H1 (cell line): ENCODE data around the gene CARD16. TPM values are rescaled to one million over a fixed set of nuclear protein-coding genes. Genes with fewer than 3 reads are reported as not detected.

Experiments used
- CTCF ChIA-PET: fragments of 300-600 bp; sonication (Branson Sonifier 250); formaldehyde crosslinking; loops from one replicate; lab custom pipeline; 2021; ENCODE audit not compliant: partially characterized antibody; lab: Charles Lee
- POLR2A ChIA-PET: fragments of 300-600 bp; sonication (Branson Sonifier 250); formaldehyde crosslinking; loops from one replicate; lab custom pipeline; 2021; ENCODE audit warnings: inconsistent platforms; ENCODE audit not compliant: partially characterized antibody; lab: Charles Lee
- DNase-seq, 2 experiments: peaks; one replicate each; pipeline versions ENCODE4 v3.0.0 to v3.0.0-alpha.2; 2010 to 2022; ENCODE audit warnings: low spot score in 2 of 2, low read depth in 1 of 2, mixed read lengths in 1 of 2
- FAIRE-seq: peaks from 2 replicates; lab custom pipeline; 2011; peaks lifted over from hg19 to GRCh38; lab: Jason Lieb, UNC
- H2AFZ ChIP-seq: 2 replicates; pipeline ENCODE4 v1.8.1; 2012; ENCODE audit warnings: low read length, inconsistent platforms
- H2AK5ac ChIP-seq: 2 replicates; pipeline ENCODE4 v1.6.1; 2013; ENCODE audit warnings: low read depth, low read length
- H2BK120ac ChIP-seq: replicated peaks from 2 replicates; pipeline ENCODE3; 2013; ENCODE audit warnings: low read depth, low read length, inconsistent platforms
- H2BK12ac ChIP-seq: 2 replicates; pipeline ENCODE4 v1.6.1; 2013; ENCODE audit warnings: low read depth, low read length
- H2BK15ac ChIP-seq: 2 replicates; pipeline ENCODE4 v1.6.1; 2013; ENCODE audit warnings: low read length
- H2BK20ac ChIP-seq: 2 replicates; pipeline ENCODE4 v1.6.1; 2013; ENCODE audit warnings: low read length
- H2BK5ac ChIP-seq: 2 replicates; pipeline ENCODE4 v1.6.1; 2013; ENCODE audit warnings: low read depth, low read length
- H3K14ac ChIP-seq: 2 replicates; pipeline ENCODE4 v1.6.1; 2013; ENCODE audit warnings: inconsistent platforms; ENCODE audit not compliant: insufficient read length
- H3K18ac ChIP-seq: 2 replicates; pipeline ENCODE4 v1.6.1; 2013; ENCODE audit warnings: low read length; ENCODE audit errors: extremely low read depth
- H3K23ac ChIP-seq: 2 replicates; pipeline ENCODE4 v1.6.1; 2013; ENCODE audit warnings: inconsistent platforms; ENCODE audit not compliant: insufficient read length
- H3K23me2 ChIP-seq: 2 replicates; pipeline ENCODE4 v1.6.1; 2013; ENCODE audit warnings: low read depth, low read length
- H3K27ac ChIP-seq: 2 replicates; pipeline ENCODE4 v1.6.1; 2011; ENCODE audit warnings: low read depth, low read length, inconsistent platforms
- H3K27me3 ChIP-seq, 4 experiments: replicated peaks in 1 of 4; 1 replicate in 1 of 4; 2 replicates in 3 of 4; pipeline versions ENCODE4 v1.6.1 to v1.8.1; 2011 to 2013; ENCODE audit warnings: low read length in 3 of 4, mild to moderate bottlenecking in 3 of 4, inconsistent platforms in 2 of 4, mixed read lengths in 2 of 4, moderate library complexity in 1 of 4; ENCODE audit not compliant: control insufficient read depth in 3 of 4, insufficient read depth in 3 of 4; ENCODE audit errors: extremely low read depth in 1 of 4
- H3K36me3 ChIP-seq, 4 experiments: 2 replicates each; pipeline versions ENCODE4 v1.6.1 to v1.8.1; 2011 to 2013; ENCODE audit warnings: mild to moderate bottlenecking in 4 of 4, low read length in 3 of 4, moderate library complexity in 2 of 4, control low read depth in 1 of 4, inconsistent platforms in 1 of 4; ENCODE audit not compliant: insufficient read depth in 4 of 4, control insufficient read depth in 2 of 4
- H3K4ac ChIP-seq: replicated peaks from 2 replicates; pipeline ENCODE3; 2013; ENCODE audit warnings: low read length, low read depth, mixed read lengths, inconsistent platforms; ENCODE audit not compliant: insufficient read length
- H3K4me1 ChIP-seq, 4 experiments: replicated peaks in 1 of 4; 1 replicate in 1 of 4; 2 replicates in 3 of 4; pipeline versions ENCODE4 v1.6.1 to v1.8.1; 2011 to 2013; ENCODE audit warnings: low read length in 3 of 4, inconsistent platforms in 2 of 4, mixed read lengths in 1 of 4; ENCODE audit not compliant: insufficient read depth in 4 of 4, control insufficient read depth in 3 of 4
- H3K4me2 ChIP-seq, 2 experiments: 2 replicates each; pipeline versions ENCODE4 v1.6.1 to v1.8.1; 2011 to 2013; ENCODE audit warnings: low read depth in 2 of 2, low read length in 2 of 2, control low read depth in 1 of 2, inconsistent platforms in 1 of 2, mild to moderate bottlenecking in 1 of 2; ENCODE audit not compliant: insufficient read depth in 1 of 2
- H3K4me3 ChIP-seq, 4 experiments: fragments of 200-600, 300-600 bp in 1 of 4; sonication (generic), shearing (Covaris generic), sonication (Bioruptor Twin) in 1 of 4; 2 replicates each; pipeline versions ENCODE4 v1.5.1 to v1.8.1; 2011 to 2016; ENCODE audit warnings: low read length in 4 of 4, low read depth in 3 of 4, control low read depth in 2 of 4, inconsistent platforms in 2 of 4, mild to moderate bottlenecking in 2 of 4, mixed read lengths in 1 of 4, moderate library complexity in 1 of 4; ENCODE audit not compliant: insufficient read depth in 2 of 4; ENCODE audit errors: extremely low read depth in 1 of 4
- H3K56ac ChIP-seq: replicated peaks from 2 replicates; pipeline ENCODE3; 2013; ENCODE audit warnings: low read depth, mild to moderate bottlenecking, mixed read lengths, low read length, inconsistent platforms; ENCODE audit not compliant: insufficient read length
- H3K79me1 ChIP-seq: 2 replicates; pipeline ENCODE4 v1.6.1; 2013; ENCODE audit warnings: low read depth, low read length, control low read depth
- H3K79me2 ChIP-seq, 2 experiments: 2 replicates each; pipeline versions ENCODE4 v1.6.1 to v1.8.1; 2012 to 2013; ENCODE audit warnings: low read length in 2 of 2, mild to moderate bottlenecking in 2 of 2, inconsistent platforms in 1 of 2; ENCODE audit not compliant: insufficient read depth in 2 of 2, control insufficient read depth in 1 of 2
- H3K9ac ChIP-seq, 4 experiments: replicated peaks in 1 of 4; 1 replicate in 1 of 4; 2 replicates in 3 of 4; pipeline versions ENCODE4 v1.6.1 to v1.8.1; 2011 to 2013; ENCODE audit warnings: low read depth in 3 of 4, low read length in 3 of 4, control low read depth in 2 of 4, mild to moderate bottlenecking in 2 of 4, moderate library complexity in 2 of 4, inconsistent platforms in 1 of 4; ENCODE audit errors: extremely low read depth in 1 of 4
- H3K9me3 ChIP-seq, 2 experiments: 2 replicates each; pipeline versions ENCODE4 v1.6.1 to v1.8.1; 2012 to 2013; ENCODE audit warnings: mild to moderate bottlenecking in 2 of 2, moderate library complexity in 2 of 2, control low read depth in 1 of 2, inconsistent platforms in 1 of 2, low read depth in 1 of 2, low read length in 1 of 2, mixed read lengths in 1 of 2; ENCODE audit not compliant: insufficient read depth in 2 of 2
- H4K20me1 ChIP-seq, 2 experiments: replicated peaks in 1 of 2; 2 replicates each; pipeline versions ENCODE3 to v1.8.1; 2011 to 2013; ENCODE audit warnings: inconsistent platforms in 2 of 2, low read length in 2 of 2, mild to moderate bottlenecking in 1 of 2; ENCODE audit not compliant: insufficient read depth in 2 of 2, control insufficient read depth in 1 of 2
- H4K5ac ChIP-seq: 2 replicates; pipeline ENCODE4 v1.6.1; 2013; ENCODE audit warnings: low read length, low read depth, mixed read lengths, inconsistent platforms; ENCODE audit not compliant: insufficient read length
- H4K8ac ChIP-seq: 2 replicates; pipeline ENCODE4 v1.8.0; 2013; ENCODE audit warnings: mild to moderate bottlenecking, moderate library complexity, low read length, inconsistent platforms; ENCODE audit not compliant: insufficient read depth; ENCODE audit errors: extremely low read depth
- H4K91ac ChIP-seq: replicated peaks from 2 replicates; pipeline ENCODE3; 2013; ENCODE audit warnings: low read length, mixed read lengths, inconsistent platforms; ENCODE audit not compliant: insufficient read length
- CBX5 ChIP-seq: fragments of 300-800, 300-1000 bp; sonication (generic); IDR thresholded peaks from 2 replicates; pipeline ENCODE4 v1.7.1; 2016; ENCODE audit warnings: antibody characterized with exemption, low read length, low read depth
- FOSL1 ChIP-seq: IDR thresholded peaks from 2 replicates; pipeline ENCODE4 v1.6.1; 2011; ENCODE audit warnings: mild to moderate bottlenecking, low read depth, low read length, moderate library complexity; ENCODE audit not compliant: insufficient read depth
- JUND ChIP-seq: IDR thresholded peaks from 2 replicates; pipeline ENCODE4 v1.6.1; 2011; ENCODE audit warnings: mild to moderate bottlenecking, improper control_type of control experiment, low read length
- MAFK ChIP-seq: IDR thresholded peaks from 2 replicates; pipeline ENCODE4 v1.6.1; 2012; ENCODE audit warnings: low read depth, mild to moderate bottlenecking, improper control_type of control experiment, low read length
- NANOG ChIP-seq: IDR thresholded peaks from 2 replicates; pipeline ENCODE4 v1.6.1; 2011; ENCODE audit warnings: low read length, low read depth, mild to moderate bottlenecking, inconsistent platforms; ENCODE audit not compliant: insufficient read depth, poor library complexity, severe bottlenecking
- SP1 ChIP-seq: IDR thresholded peaks from 2 replicates; pipeline ENCODE4 v1.6.1; 2011; ENCODE audit warnings: low read depth, low read length
- ZNF274 ChIP-seq: IDR thresholded peaks from 2 replicates; pipeline ENCODE4 v1.7.0; 2012; ENCODE audit warnings: low read length, borderline replicate concordance; ENCODE audit errors: extremely low read depth
- WGBS, 2 experiments: shearing (Covaris generic) in 1 of 2; methylation state at CpG; one replicate each; pipeline versions ENCODE4 v1.1.6 to v1.1.7; 2013 to 2015; ENCODE audit warnings: low lambda C conversion rate in 2 of 2, mixed read lengths in 2 of 2, inconsistent platforms in 1 of 2, low coverage in 1 of 2, missing lambda C conversion rate in 1 of 2; ENCODE audit not compliant: insufficient replicate concordance in 2 of 2, insufficient coverage in 1 of 2, insufficient read length in 1 of 2; ENCODE audit errors: extremely low coverage in 1 of 2, missing lambda C conversion rate in 1 of 2; 5-methylcytosine and 5-hydroxymethylcytosine counted together
- polyA plus RNA-seq, 7 experiments: library from polyadenylated mRNA; depleted of rRNA in 3 of 7; stranded (reverse) in 5 of 7; unstranded in 2 of 7; fragments of >200 nt in 5 of 7; fragments of 200-250 nt in 2 of 7; gene quantifications; 1 replicate in 5 of 7; 2 replicates in 1 of 7; 4 replicates in 1 of 7; pipeline versions ENCODE4 v1.2.1 to v1.2.3, GENCODE V29; 2011 to 2013; ENCODE audit warnings: missing spikeins in 2 of 7, mixed read lengths in 2 of 7
- total RNA-seq: library from RNA; stranded (reverse); fragmentation: NEBNext Ultra II Directional; extraction: Animal tissue kit (Norgen Biotek cat#: 25700); gene quantifications from 2 replicates; pipeline ENCODE4 v1.2.1, GENCODE V29; 2021

The CARD16 gene
- total and polyA plus RNA-seq, 2 of the 8 experiments (the other 6 are each of a cell fraction or from before 2014, with no cell fraction given), result not detected

GRCh38 chr11:105049481-105049880 is 4.3 kb upstream of the CARD16 start:
- no peak overlapping the region for H3K4me3 ChIP-seq
- H3K36me3 ChIP-seq, result no peaks in the 10 kb centered on the region
- ChIA-PET CTCF (no interaction called here), POLR2A (no interaction called here)
- no peak overlapping the region for H3K56ac ChIP-seq
- no peak overlapping the region for H2AFZ ChIP-seq
- H3K9me3 ChIP-seq, result no peaks in the 10 kb centered on the region; a peak in 1 of 4 replicates
- 100% methylated on average over 1 of the region's 1 CpG; no CpG with 5 or more reads in 1 of the 2 experiments for WGBS, 2 experiments
- no peak overlapping the region for H3K9ac ChIP-seq
- H2AK5ac ChIP-seq, result no peak overlapping the region
- no peak for TF ChIP-seq MAFK
- TF ChIP-seq ZNF274, result no peak
- TF ChIP-seq SP1, result no peak
- TF ChIP-seq CBX5, result no peak
- no peak for TF ChIP-seq JUND
- TF ChIP-seq FOSL1, result no peak
- TF ChIP-seq NANOG, result no peak
- H4K8ac ChIP-seq, result no peak overlapping the region
- DNase-seq (no peak), FAIRE-seq (no peak)
- H2BK120ac ChIP-seq, result no peak overlapping the region
- no peaks in the 10 kb centered on the region for H3K79me1 ChIP-seq
- H3K27ac ChIP-seq, result no peak overlapping the region
- no peaks in the 10 kb centered on the region for H3K79me2 ChIP-seq
- H2BK5ac ChIP-seq, result no peak overlapping the region
- no peak overlapping the region for H3K4me2 ChIP-seq
- no peak overlapping the region for H2BK15ac ChIP-seq
- no peaks in the 10 kb centered on the region for H3K4me1 ChIP-seq
- no peak overlapping the region for H2BK12ac ChIP-seq
- no peak overlapping the region for H2BK20ac ChIP-seq
- no peaks in the 10 kb centered on the region for H3K27me3 ChIP-seq
- H3K23me2 ChIP-seq, result no peaks in the 10 kb centered on the region
- H4K20me1 ChIP-seq, result no peaks in the 10 kb centered on the region
- no peak overlapping the region for H4K5ac ChIP-seq
- H3K4ac ChIP-seq, result no peak overlapping the region
- H3K14ac ChIP-seq, result no peak overlapping the region
- H3K23ac ChIP-seq, result no peak overlapping the region
- H4K91ac ChIP-seq, result no peak overlapping the region
- no peak overlapping the region for H3K18ac ChIP-seq
